Measurements from ENCODE around the gene CMTR1. TPM values are rescaled to one million over a fixed set of nuclear protein-coding genes. Genes with fewer than 3 reads are reported as not detected.

The CMTR1 gene
- total RNA-seq, 1 experiment from 2014 or later = 34.8 TPM

DNA sequence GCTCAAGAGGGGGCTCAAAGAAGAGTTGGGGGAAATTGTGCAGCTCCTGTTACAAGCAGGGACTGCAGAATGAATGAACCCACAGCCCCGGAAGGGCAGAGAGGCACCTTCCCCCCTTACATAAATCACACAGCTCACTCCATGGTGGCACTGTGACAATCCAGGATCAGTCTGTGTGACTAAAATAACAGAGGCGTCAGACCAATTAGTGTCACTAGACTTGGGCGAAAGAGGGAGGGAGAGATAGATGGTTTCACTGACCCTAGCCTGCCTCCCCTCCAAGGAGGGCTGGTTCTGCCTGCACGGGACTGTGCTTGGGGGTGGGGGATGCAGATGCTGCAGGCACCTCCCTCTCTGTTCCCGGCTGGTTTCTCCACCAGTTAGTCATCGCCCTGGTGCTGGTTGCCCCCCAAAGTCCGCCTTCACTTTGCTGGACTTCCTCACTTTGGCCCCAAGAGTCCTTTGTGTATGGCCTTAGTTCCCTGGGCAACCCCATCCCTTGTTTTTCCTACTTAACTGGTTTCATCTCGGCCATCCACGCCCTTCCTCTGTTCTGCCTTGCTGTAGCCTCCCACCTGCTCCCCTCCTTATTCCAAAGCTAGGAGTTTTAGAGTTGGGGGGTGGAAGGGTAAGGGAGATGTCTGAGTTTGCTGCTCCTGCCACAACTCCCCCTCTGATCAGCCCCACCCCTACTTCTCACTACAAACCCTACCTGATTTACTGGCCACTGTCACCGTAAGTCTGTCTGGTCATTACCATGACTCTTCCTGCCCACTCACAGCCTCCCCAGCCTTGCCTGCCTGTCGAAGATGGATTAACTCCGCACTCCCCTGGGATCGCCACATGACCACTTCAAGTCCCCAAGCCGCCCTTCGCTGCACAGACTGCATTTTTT, 48.9 kb downstream of the CMTR1 start:
- peak; percentile 20 for DNase-seq
- Histone ChIP-seq H3K14ac (ENCODE audit: insufficient read depth, low read length) (no peak overlapping the region; the same call in 1 of the 2 replicates), H2BK15ac (ENCODE audit: low read depth, low read length) (no peak overlapping the region), H3K23ac (ENCODE audit: insufficient read length, low read depth, low read length) (no peak overlapping the region), H3K79me1 (ENCODE audit: insufficient read depth, low read depth, low read length, poor library complexity, severe bottlenecking) (no peaks in the 10 kb centered on the region), H4K8ac (replicated peaks; ENCODE audit: insufficient read length, low read depth, low read length) (no peak overlapping the region), H3K9me3 (ENCODE audit: control insufficient read depth, low read depth, low read length) (no peaks in the 10 kb centered on the region), H2AFZ (ENCODE audit: low read length) (no peak overlapping the region), H2AK5ac (ENCODE audit: insufficient read length, low read length) (no peak overlapping the region), H2BK5ac (ENCODE audit: insufficient read length, low read length) (no peak overlapping the region), H3K27ac (ENCODE audit: insufficient read length, low read depth, low read length) (no peak overlapping the region), H3K79me2 (ENCODE audit: insufficient read depth, low read length) (no peaks in the 10 kb centered on the region), H3K4me2 (ENCODE audit: insufficient read depth, insufficient read length, low read length) (no peak overlapping the region), H3T11ph (ENCODE audit: low read length) (no peak overlapping the region), H3K18ac (ENCODE audit: insufficient read length, low read depth, low read length) (no peak overlapping the region), H3K9ac (ENCODE audit: extremely low read depth, insufficient read length, low read length) (no peak overlapping the region), H3K56ac (ENCODE audit: insufficient read length, low read depth, low read length) (no peak overlapping the region), H3K4ac (ENCODE audit: low read depth, low read length) (no peak overlapping the region), H3K4me1 (ENCODE audit: insufficient read depth, low read length) (peaks cover 4% of the 10 kb centered on the region; the same call in 1 of the 2 replicates), H4K20me1 (ENCODE audit: control insufficient read depth, insufficient read depth, insufficient read length) (no peaks in the 10 kb centered on the region), H3K23me2 (ENCODE audit: insufficient read length, low read depth, low read length, poor library complexity, severe bottlenecking) (no peaks in the 10 kb centered on the region), H4K91ac (ENCODE audit: insufficient read length, low read depth, low read length) (no peak overlapping the region), H3K27me3 (ENCODE audit: insufficient read depth, low read length) (no peaks in the 10 kb centered on the region), H2BK120ac (ENCODE audit: low read depth, low read length, poor library complexity, severe bottlenecking) (no peak overlapping the region), H2BK20ac (ENCODE audit: low read depth, low read length, poor library complexity, severe bottlenecking) (no peak overlapping the region), H2BK12ac (ENCODE audit: insufficient read length, low read depth, low read length) (no peak overlapping the region), H4K5ac (ENCODE audit: insufficient read length, low read depth, low read length) (no peak overlapping the region)
- Mint-ChIP-seq H3K4me3 (no peak overlapping the region), H3K4me1 (peaks cover 11 to 25% of the 10 kb centered on the region in 2 experiments), H3K27me3 (ENCODE audit: low read depth) (no peaks in the 10 kb centered on the region), H3K36me3 (ENCODE audit: insufficient read depth in 1 of 3, low read depth in 3 of 3) (peaks cover 10 to 44% (median 38%) of the 10 kb centered on the region in 3 experiments), H3K27ac (peak overlapping the region; percentile 10 to 95 (median 34); a peak in 5 of 7 replicates), H3K9me3 (no peaks in the 10 kb centered on the region)
- TF ChIP-seq, protein P1, sequence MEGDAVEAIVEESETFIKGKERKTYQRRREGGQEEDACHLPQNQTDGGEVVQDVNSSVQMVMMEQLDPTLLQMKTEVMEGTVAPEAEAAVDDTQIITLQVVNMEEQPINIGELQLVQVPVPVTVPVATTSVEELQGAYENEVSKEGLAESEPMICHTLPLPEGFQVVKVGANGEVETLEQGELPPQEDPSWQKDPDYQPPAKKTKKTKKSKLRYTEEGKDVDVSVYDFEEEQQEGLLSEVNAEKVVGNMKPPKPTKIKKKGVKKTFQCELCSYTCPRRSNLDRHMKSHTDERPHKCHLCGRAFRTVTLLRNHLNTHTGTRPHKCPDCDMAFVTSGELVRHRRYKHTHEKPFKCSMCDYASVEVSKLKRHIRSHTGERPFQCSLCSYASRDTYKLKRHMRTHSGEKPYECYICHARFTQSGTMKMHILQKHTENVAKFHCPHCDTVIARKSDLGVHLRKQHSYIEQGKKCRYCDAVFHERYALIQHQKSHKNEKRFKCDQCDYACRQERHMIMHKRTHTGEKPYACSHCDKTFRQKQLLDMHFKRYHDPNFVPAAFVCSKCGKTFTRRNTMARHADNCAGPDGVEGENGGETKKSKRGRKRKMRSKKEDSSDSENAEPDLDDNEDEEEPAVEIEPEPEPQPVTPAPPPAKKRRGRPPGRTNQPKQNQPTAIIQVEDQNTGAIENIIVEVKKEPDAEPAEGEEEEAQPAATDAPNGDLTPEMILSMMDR (conservative IDR thresholded peaks at IDR 0.05) = no peak
- WGBS (ENCODE audit: extremely low coverage, insufficient read length, low lambda C conversion rate) = no CpG with 5 or more reads among the region's 15 CpGs

Measured in H9 (cell line).